ENCODE results near the gene CCDC12.

DNA sequence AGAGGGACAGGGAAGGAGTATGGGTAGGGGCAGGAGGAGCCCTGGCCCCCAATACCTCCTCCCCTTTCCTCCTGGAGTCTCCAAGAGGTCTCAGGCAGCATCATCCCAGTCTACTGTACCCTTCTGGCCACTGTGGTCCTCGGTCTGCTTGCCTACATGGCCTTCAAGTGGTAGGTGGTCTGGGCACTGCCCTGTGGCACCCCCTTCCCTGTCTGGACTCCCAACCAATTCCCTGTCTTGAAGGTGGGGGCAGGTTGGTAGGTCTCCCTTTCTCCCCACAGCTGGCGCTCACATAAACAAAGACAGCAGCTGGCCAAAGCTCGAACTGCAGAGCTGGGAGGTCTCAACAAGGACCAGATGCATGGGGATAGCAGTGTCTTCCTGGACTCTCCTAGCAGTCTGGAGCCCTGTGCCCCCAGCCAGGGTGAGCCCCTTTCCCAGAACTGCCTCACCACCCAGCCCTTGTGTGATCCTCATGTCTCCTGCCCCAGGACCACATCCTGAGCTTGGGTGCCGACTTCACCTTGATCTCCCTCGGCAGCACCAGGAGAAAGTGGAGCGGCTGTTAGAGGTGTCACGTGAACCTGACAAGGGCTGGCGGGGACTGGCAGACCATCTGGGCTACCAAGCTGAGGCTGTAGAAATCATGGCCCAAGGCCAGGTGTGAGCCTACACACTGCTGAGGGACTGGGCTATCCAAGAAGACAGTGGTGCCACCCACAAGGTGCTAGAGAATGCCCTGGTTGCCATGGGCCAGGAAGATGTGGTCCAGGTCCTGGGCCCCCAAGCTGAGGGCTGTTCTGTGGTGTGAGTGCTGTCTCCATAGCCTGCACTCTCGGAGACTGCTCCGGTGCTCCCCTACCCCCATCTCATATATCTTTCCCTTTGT is 36.0 kb upstream of the CCDC12 start:
- TF ChIP-seq, protein P1, sequence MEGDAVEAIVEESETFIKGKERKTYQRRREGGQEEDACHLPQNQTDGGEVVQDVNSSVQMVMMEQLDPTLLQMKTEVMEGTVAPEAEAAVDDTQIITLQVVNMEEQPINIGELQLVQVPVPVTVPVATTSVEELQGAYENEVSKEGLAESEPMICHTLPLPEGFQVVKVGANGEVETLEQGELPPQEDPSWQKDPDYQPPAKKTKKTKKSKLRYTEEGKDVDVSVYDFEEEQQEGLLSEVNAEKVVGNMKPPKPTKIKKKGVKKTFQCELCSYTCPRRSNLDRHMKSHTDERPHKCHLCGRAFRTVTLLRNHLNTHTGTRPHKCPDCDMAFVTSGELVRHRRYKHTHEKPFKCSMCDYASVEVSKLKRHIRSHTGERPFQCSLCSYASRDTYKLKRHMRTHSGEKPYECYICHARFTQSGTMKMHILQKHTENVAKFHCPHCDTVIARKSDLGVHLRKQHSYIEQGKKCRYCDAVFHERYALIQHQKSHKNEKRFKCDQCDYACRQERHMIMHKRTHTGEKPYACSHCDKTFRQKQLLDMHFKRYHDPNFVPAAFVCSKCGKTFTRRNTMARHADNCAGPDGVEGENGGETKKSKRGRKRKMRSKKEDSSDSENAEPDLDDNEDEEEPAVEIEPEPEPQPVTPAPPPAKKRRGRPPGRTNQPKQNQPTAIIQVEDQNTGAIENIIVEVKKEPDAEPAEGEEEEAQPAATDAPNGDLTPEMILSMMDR (conservative IDR thresholded peaks at IDR 0.05): no peak
- TF ChIP-seq ZFX (IDR thresholded peaks at IDR 0.05): no peak
